ENCODE results near the gene RIMS3. TPM values are rescaled to one million over a fixed set of nuclear protein-coding genes. Genes with fewer than 3 reads are reported as not detected.

RIMS3 gene
- total RNA-seq, 1 donor from 2014 or later: 17.2 TPM

DNA sequence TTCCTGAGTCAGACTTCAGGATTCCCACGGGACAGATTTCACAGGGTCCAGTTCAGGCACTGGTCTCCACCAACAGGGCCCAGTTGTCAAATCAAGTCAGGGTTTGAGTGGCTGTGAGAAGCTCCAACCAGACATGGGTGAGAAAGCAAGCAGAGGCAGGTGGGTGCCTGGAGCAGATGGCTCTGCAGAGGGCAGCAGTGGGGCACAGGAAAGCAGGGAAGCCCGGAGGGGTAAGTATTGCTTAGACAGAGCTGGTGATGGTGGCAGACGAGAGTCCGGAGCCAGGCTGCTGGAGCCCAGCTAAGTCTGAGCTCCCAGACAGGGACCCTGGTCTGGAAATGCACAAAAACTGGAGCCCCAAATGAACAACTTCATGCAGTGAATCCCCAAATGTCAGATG is 40.4 kb downstream of the RIMS3 start:
- Mint-ChIP-seq H3K4me3 (no peak overlapping the region), H3K4me1 (no peaks in the 10 kb centered on the region), H3K27me3 (ENCODE audit: insufficient read depth, low read depth) (peaks cover 6% of the 10 kb centered on the region), H3K9me3 (no peaks in the 10 kb centered on the region), H3K27ac (peak overlapping the region; percentile 79), H3K36me3 (peaks cover 2% of the 10 kb centered on the region)
- H3K9ac ChIP-seq: no peak overlapping the region
- H3K4me2 ChIP-seq: no peak overlapping the region
- H4K20me1 ChIP-seq (ENCODE audit: low read depth): no peaks in the 10 kb centered on the region
- H3K79me2 ChIP-seq (ENCODE audit: low read depth): no peaks in the 10 kb centered on the region
- H3K36me3 ChIP-seq: no peaks in the 10 kb centered on the region
- H3K4me3 ChIP-seq: no peak overlapping the region
- H3K9me3 ChIP-seq (ENCODE audit: low read depth): no peaks in the 10 kb centered on the region
- H3K27me3 ChIP-seq: no peaks in the 10 kb centered on the region
- no peak overlapping the region for H2AFZ ChIP-seq (replicated peaks)
- H3K27ac ChIP-seq: no peak overlapping the region
- TF ChIP-seq, protein P1, sequence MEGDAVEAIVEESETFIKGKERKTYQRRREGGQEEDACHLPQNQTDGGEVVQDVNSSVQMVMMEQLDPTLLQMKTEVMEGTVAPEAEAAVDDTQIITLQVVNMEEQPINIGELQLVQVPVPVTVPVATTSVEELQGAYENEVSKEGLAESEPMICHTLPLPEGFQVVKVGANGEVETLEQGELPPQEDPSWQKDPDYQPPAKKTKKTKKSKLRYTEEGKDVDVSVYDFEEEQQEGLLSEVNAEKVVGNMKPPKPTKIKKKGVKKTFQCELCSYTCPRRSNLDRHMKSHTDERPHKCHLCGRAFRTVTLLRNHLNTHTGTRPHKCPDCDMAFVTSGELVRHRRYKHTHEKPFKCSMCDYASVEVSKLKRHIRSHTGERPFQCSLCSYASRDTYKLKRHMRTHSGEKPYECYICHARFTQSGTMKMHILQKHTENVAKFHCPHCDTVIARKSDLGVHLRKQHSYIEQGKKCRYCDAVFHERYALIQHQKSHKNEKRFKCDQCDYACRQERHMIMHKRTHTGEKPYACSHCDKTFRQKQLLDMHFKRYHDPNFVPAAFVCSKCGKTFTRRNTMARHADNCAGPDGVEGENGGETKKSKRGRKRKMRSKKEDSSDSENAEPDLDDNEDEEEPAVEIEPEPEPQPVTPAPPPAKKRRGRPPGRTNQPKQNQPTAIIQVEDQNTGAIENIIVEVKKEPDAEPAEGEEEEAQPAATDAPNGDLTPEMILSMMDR (IDR thresholded peaks at IDR 0.05): peak; percentile 38
- TF ChIP-seq EZH2phosphoT487 (IDR thresholded peaks at IDR 0.05) (no peak), EZH2 (IDR thresholded peaks at IDR 0.05) (no peak)
- H3F3A ChIP-seq (ENCODE audit: low read depth): no peaks in the 10 kb centered on the region
- H3K4me1 ChIP-seq: no peaks in the 10 kb centered on the region
- DNase-seq (ENCODE audit: low spot score): peak; percentile 38

GRCh38 chr1:40622936-40623629 is 42.4 kb downstream of the RIMS3 start:
- no peaks in the 10 kb centered on the region for H3K36me3 ChIP-seq
- no peaks in the 10 kb centered on the region for H3K4me1 ChIP-seq
- H3K4me3 ChIP-seq: no peak overlapping the region
- H3K79me2 ChIP-seq (ENCODE audit: low read depth): no peaks in the 10 kb centered on the region
- no peak overlapping the region for H2AFZ ChIP-seq (replicated peaks)
- no peak for TF ChIP-seq EZH2 (IDR thresholded peaks at IDR 0.05)
- TF ChIP-seq EZH2phosphoT487 (IDR thresholded peaks at IDR 0.05): no peak
- TF ChIP-seq, protein P1 (IDR thresholded peaks at IDR 0.05): no peak
- H3K9me3 ChIP-seq (ENCODE audit: low read depth): no peaks in the 10 kb centered on the region
- H3K4me3 Mint-ChIP-seq: no peak overlapping the region
- no peaks in the 10 kb centered on the region for H3K4me1 Mint-ChIP-seq
- no peak overlapping the region for H3K27ac Mint-ChIP-seq
- H4K20me1 ChIP-seq (ENCODE audit: low read depth): no peaks in the 10 kb centered on the region
- no peaks in the 10 kb centered on the region for H3K27me3 ChIP-seq
- no peak overlapping the region for H3K4me2 ChIP-seq
- peaks cover 2% of the 10 kb centered on the region for H3K36me3 Mint-ChIP-seq
- H3K9me3 Mint-ChIP-seq: no peaks in the 10 kb centered on the region
- H3K9ac ChIP-seq: no peak overlapping the region
- no peaks in the 10 kb centered on the region for H3F3A ChIP-seq (ENCODE audit: low read depth)
- peaks cover 6% of the 10 kb centered on the region for H3K27me3 Mint-ChIP-seq (ENCODE audit: insufficient read depth, low read depth)
- no peak for DNase-seq (ENCODE audit: low spot score)
- no peak overlapping the region for H3K27ac ChIP-seq

- peaks cover 6% of the 10 kb centered on the region for H3K27me3 Mint-ChIP-seq (ENCODE audit: insufficient read depth, low read depth)
- H3K27ac Mint-ChIP-seq: no peak overlapping the region
- Histone ChIP-seq H3K4me2 (no peak overlapping the region), H2AFZ (replicated peaks) (no peak overlapping the region), H3K4me1 (no peaks in the 10 kb centered on the region), H3K79me2 (ENCODE audit: low read depth) (no peaks in the 10 kb centered on the region), H3K27ac (no peak overlapping the region), H3F3A (ENCODE audit: low read depth) (no peaks in the 10 kb centered on the region), H4K20me1 (ENCODE audit: low read depth) (no peaks in the 10 kb centered on the region), H3K4me3 (no peak overlapping the region), H3K27me3 (no peaks in the 10 kb centered on the region), H3K36me3 (no peaks in the 10 kb centered on the region), H3K9ac (no peak overlapping the region), H3K9me3 (ENCODE audit: low read depth) (no peaks in the 10 kb centered on the region)
- DNase-seq (ENCODE audit: low spot score): no peak
- no peak overlapping the region for H3K4me3 Mint-ChIP-seq
- H3K36me3 Mint-ChIP-seq: peaks cover 2% of the 10 kb centered on the region
- no peaks in the 10 kb centered on the region for H3K4me1 Mint-ChIP-seq
- no peak for TF ChIP-seq EZH2phosphoT487 (IDR thresholded peaks at IDR 0.05)
- TF ChIP-seq, protein P1 (IDR thresholded peaks at IDR 0.05): no peak
- no peak for TF ChIP-seq EZH2 (IDR thresholded peaks at IDR 0.05)
- peaks cover 2% of the 10 kb centered on the region for H3K9me3 Mint-ChIP-seq
Measured at GRCh38 chr1:40621821-40622450, 43.5 kb downstream of the RIMS3 start.
